ENCODE measurements around the gene ULK2.

GRCh38 chr17:19773534-19773933, 94.2 kb downstream of the ULK2 start:
- TF ChIP-seq EZH2phosphoT487 (IDR thresholded peaks at IDR 0.05; ENCODE audit: insufficient read depth, low read depth) (no peak), EZH2 (IDR thresholded peaks at IDR 0.05; ENCODE audit: insufficient read depth, poor library complexity, severe bottlenecking) (no peak)
